Prostate gland (tissue), 2 donors: ENCODE results near the gene LGALS9.
"Not testable (repeated sequence)": the region's sequence is repeated elsewhere in the genome, so short reads cannot be mapped to it uniquely, and the experiment has no call there.

Experiments used
- POLR2A ChIP-seq: fragments of 450-650 bp; IDR thresholded peaks from one replicate; pipeline ENCODE4 v1.6.1; 2016; ENCODE audit warnings: antibody characterized with exemption, mild to moderate bottlenecking
- POLR2AphosphoS5 ChIP-seq: sonication (generic); formaldehyde crosslinking; IDR thresholded peaks from one replicate; pipeline ENCODE4 v1.6.1; 2017; ENCODE audit warnings: antibody characterized with exemption
- TF ChIP-seq, protein P1 (sequence below), 4 experiments: fragments of 200-600 bp in 2 of 4; fragments of 450-650 bp in 2 of 4; sonication (generic) in 2 of 4; IDR thresholded peaks; 1 replicate in 3 of 4; 2 replicates in 1 of 4; pipeline ENCODE4 v1.5.1; 2016 to 2019; ENCODE audit warnings: antibody characterized with exemption in 4 of 4, mild to moderate bottlenecking in 2 of 4, moderate library complexity in 2 of 4

DNA sequence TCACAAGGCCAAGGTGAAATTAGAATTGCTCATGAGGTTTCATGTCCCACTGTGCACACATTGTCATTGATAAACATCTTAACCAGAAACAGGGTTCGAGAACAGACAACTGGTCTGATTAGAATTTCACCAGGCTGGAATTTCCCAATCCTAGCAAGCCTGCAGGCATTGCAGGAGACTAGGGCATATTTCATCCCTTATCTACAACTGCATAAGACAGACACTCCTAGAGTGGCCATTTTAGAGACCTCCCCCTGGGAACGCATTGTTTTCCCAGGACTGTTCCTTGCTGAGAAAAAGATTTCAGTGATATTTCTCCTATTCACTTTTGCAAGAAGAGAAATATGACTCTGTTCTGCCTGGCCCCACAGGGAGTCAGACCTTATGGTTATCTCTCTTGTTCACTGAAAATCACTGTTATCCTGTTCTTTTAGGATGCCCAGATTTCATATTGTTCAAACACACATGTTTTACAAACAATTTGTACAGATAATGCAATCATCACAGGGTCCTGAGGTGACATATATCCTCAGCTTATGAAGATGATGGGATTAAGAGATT lies 64.3 kb downstream of the LGALS9 start:
- TF ChIP-seq, protein P1, sequence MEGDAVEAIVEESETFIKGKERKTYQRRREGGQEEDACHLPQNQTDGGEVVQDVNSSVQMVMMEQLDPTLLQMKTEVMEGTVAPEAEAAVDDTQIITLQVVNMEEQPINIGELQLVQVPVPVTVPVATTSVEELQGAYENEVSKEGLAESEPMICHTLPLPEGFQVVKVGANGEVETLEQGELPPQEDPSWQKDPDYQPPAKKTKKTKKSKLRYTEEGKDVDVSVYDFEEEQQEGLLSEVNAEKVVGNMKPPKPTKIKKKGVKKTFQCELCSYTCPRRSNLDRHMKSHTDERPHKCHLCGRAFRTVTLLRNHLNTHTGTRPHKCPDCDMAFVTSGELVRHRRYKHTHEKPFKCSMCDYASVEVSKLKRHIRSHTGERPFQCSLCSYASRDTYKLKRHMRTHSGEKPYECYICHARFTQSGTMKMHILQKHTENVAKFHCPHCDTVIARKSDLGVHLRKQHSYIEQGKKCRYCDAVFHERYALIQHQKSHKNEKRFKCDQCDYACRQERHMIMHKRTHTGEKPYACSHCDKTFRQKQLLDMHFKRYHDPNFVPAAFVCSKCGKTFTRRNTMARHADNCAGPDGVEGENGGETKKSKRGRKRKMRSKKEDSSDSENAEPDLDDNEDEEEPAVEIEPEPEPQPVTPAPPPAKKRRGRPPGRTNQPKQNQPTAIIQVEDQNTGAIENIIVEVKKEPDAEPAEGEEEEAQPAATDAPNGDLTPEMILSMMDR (IDR thresholded peaks at IDR 0.05): not testable (repeated sequence)
- not testable (repeated sequence) for TF ChIP-seq POLR2AphosphoS5, POLR2A
